Kidney (tissue), 14 donors: ENCODE results near the gene EHD4. TPM values are rescaled to one million over a fixed set of nuclear protein-coding genes. Genes with fewer than 3 reads are reported as not detected.

Experiments
- DNase-seq, 5 donors: peaks; one replicate each; pipeline ENCODE4 v3.0.0-alpha.2; 2013 to 2020
- FAIRE-seq: peaks from 2 replicates; lab custom pipeline; 2012; peaks lifted over from hg19 to GRCh38; lab: Jason Lieb, UNC
- H3K27ac ChIP-seq, 2 donors: one replicate each; pipeline ENCODE4 v1.7.0; 2013; ENCODE audit warnings: low read depth in 2 of 2, low read length in 2 of 2, inconsistent platforms in 1 of 2
- H3K27me3 ChIP-seq: one replicate; pipeline ENCODE4 v1.7.1; 2013; ENCODE audit warnings: low read length, inconsistent platforms; ENCODE audit not compliant: control insufficient read depth, insufficient read depth
- H3K36me3 ChIP-seq, 3 donors: one replicate each; pipeline versions ENCODE4 v1.7.0 to v1.7.1; 2013; ENCODE audit warnings: low read length in 3 of 3, control low read depth in 1 of 3, inconsistent platforms in 1 of 3; ENCODE audit not compliant: insufficient read depth in 3 of 3, control insufficient read depth in 2 of 3
- H3K4me1 ChIP-seq, 3 donors: one replicate each; pipeline versions ENCODE4 v1.7.0 to v1.7.1; 2013; ENCODE audit warnings: low read length in 3 of 3, inconsistent platforms in 1 of 3, low read depth in 1 of 3; ENCODE audit not compliant: control insufficient read depth in 2 of 3, insufficient read depth in 2 of 3
- H3K4me3 ChIP-seq, 3 donors: one replicate each; pipeline versions ENCODE4 v1.7.0 to v1.8.1; 2013; ENCODE audit warnings: low read length in 3 of 3, control low read depth in 1 of 3, inconsistent platforms in 1 of 3
- H3K9ac ChIP-seq, 3 donors: one replicate each; pipeline versions ENCODE4 v1.7.0 to v1.7.1; 2013; ENCODE audit warnings: low read length in 3 of 3, control low read depth in 1 of 3, inconsistent platforms in 1 of 3
- H3K9me3 ChIP-seq, 3 donors: one replicate each; pipeline versions ENCODE4 v1.7.0 to v1.7.1; 2013; ENCODE audit warnings: low read length in 3 of 3, control low read depth in 1 of 3, inconsistent platforms in 1 of 3; ENCODE audit not compliant: control insufficient read depth in 2 of 3, insufficient read depth in 1 of 3
- intact Hi-C: fragments of 100-400 bp; cut with DNase I; formaldehyde crosslinking; loops from one replicate; pipeline ENCODE4 v1.11.1; 2022
- polyA plus RNA-seq: library from polyadenylated mRNA; stranded (reverse); fragments of 350-450 nt; fragmentation: Illumina TruSeq; extraction: RNeasy Lipid Tissue Mini Kit (QIAGEN cat#74804); gene quantifications from one replicate; pipeline ENCODE4 v1.2.3, GENCODE V29; 2014; ENCODE audit warnings: low read depth, low replicate concordance; ENCODE audit not compliant: insufficient read depth
- total RNA-seq: library from RNA; stranded (reverse); fragmentation: NEBNext Ultra II Directional; extraction: Animal tissue kit (Norgen Biotek cat#: 25700); gene quantifications from one replicate; pipeline ENCODE4 v1.2.1, GENCODE V29; 2021
- TF ChIP-seq, protein P1 (sequence below): IDR thresholded peaks from 3 replicates; pipeline ENCODE4 v1.5.1; 2012; ENCODE audit warnings: mild to moderate bottlenecking, moderate library complexity, borderline replicate concordance; ENCODE audit not compliant: insufficient read depth; ENCODE audit errors: extremely low read depth
- donor health status: control.
- donor health status: control.
- donor health status: control.
- donor health status: control.
- donor health status: control.
- donor health status: DM: yes; HTN: yes; CAD: no.
- donor health status: Normal renal cell carcinoma (clear cell type).

The EHD4 gene
- total and polyA plus RNA-seq, 2 donors from 2014 or later = 15.7 to 38.5 TPM

- no peak for DNase-seq
- FAIRE-seq = no peak
- intact Hi-C loops = no loop called here
- TF ChIP-seq, protein P1, sequence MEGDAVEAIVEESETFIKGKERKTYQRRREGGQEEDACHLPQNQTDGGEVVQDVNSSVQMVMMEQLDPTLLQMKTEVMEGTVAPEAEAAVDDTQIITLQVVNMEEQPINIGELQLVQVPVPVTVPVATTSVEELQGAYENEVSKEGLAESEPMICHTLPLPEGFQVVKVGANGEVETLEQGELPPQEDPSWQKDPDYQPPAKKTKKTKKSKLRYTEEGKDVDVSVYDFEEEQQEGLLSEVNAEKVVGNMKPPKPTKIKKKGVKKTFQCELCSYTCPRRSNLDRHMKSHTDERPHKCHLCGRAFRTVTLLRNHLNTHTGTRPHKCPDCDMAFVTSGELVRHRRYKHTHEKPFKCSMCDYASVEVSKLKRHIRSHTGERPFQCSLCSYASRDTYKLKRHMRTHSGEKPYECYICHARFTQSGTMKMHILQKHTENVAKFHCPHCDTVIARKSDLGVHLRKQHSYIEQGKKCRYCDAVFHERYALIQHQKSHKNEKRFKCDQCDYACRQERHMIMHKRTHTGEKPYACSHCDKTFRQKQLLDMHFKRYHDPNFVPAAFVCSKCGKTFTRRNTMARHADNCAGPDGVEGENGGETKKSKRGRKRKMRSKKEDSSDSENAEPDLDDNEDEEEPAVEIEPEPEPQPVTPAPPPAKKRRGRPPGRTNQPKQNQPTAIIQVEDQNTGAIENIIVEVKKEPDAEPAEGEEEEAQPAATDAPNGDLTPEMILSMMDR = no peak
- peaks cover 0 to 30% (median 19%) of the 10 kb centered on the region in 3 donors for H3K4me1 ChIP-seq
- no peaks in the 10 kb centered on the region for H3K27me3 ChIP-seq
- no peaks in the 10 kb centered on the region for H3K36me3 ChIP-seq
- H3K4me3 ChIP-seq = no peak overlapping the region
- no peak overlapping the region for H3K9ac ChIP-seq
- H3K9me3 ChIP-seq = no peaks in the 10 kb centered on the region
- H3K27ac ChIP-seq = no peak overlapping the region
Measured at GRCh38 chr15:41890050-41890690, 82.2 kb downstream of the EHD4 start.

DNA sequence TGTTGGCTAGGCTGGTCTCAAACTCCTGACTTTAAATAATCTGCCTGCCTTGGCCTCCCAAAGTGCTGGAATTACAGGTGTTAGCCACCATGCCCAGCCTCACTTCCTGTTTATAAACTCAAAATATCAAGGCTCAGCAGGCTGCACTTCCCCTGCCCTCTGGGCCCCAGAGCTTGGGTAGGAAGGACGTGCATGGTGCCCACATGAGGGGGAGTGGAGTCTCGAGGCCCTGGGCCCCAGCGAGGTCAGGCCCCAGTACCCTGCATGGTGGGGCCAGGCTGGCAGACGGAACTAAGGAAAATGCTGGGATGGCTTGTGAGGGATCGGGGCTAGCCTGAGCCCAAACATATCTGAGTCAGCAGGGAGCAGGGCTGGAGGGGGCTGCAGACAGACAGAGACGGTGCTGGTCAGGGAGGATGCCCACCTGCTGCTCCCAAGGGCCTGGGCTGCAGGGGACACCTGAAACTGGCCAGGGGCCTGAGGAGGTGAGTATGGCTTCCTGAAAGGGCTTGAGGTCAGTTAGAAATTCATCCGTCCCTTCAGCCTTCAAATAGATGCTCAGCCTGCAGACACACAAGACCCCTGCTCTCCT, 83.6 kb downstream of the EHD4 start:
- TF ChIP-seq, protein P1 = no peak
- peak in 1 of 5 donors; percentile 59 for DNase-seq
- Histone ChIP-seq H3K36me3 (no peaks in the 10 kb centered on the region), H3K27me3 (no peaks in the 10 kb centered on the region), H3K9me3 (no peaks in the 10 kb centered on the region), H3K4me1 (peaks cover 0 to 17% (median 12%) of the 10 kb centered on the region in 3 donors), H3K27ac (no peak overlapping the region), H3K9ac (no peak overlapping the region), H3K4me3 (no peak overlapping the region)
- intact Hi-C loops = no loop called here
- FAIRE-seq = no peak

DNA sequence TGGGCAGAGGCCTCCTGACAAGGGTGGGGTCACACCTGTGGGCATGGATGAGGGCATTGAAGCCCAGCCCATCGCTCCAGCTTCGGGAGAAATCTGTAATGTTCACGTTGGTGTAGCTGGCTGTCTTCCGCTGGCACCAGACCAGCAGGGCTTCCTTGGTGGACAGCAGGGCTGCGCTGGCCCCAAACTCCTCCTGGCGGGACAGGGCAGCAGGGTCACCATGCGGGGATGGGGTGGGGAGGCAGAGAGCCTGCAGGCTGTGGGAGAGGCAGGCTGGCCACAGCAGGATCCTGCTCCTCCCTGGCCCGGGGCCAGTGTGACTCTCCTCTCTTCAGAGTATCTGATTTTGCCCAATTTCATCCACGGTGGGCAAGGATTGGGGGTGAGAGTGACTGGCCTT, 84.5 kb downstream of the EHD4 start:
- no peaks in the 10 kb centered on the region for H3K9me3 ChIP-seq
- H3K4me3 ChIP-seq = no peak overlapping the region
- peaks cover 0 to 13% (median 4%) of the 10 kb centered on the region in 3 donors for H3K4me1 ChIP-seq
- peak in 1 of 5 donors; percentile 54 for DNase-seq
- TF ChIP-seq, protein P1 = no peak
- H3K36me3 ChIP-seq = no peaks in the 10 kb centered on the region
- intact Hi-C loops = no loop called here
- H3K27ac ChIP-seq = no peak overlapping the region
- no peak overlapping the region for H3K9ac ChIP-seq
- no peak for FAIRE-seq
- H3K27me3 ChIP-seq = no peaks in the 10 kb centered on the region
